PC-3 (cell line): ENCODE measurements around the gene USF2. TPM values are rescaled to one million over a fixed set of nuclear protein-coding genes. Genes with fewer than 3 reads are reported as not detected.

ENCODE experiments used
- ATAC-seq: fragments of 200-7000 bp; cut with Tn5 transposase; 2 replicates; pipeline ENCODE4 v1.9.1; 2020; ENCODE audit warnings: mild to moderate bottlenecking, moderate library complexity
- BruUV-seq: library from RNA; stranded (reverse); fragments of 400-500 nt; replicated peaks from 2 replicates; lab custom pipeline; 2021; lab: Mats Ljungman, UMichigan
- CTCF ChIA-PET: fragments of 300-600 bp; sonication (Branson Sonifier 250); formaldehyde crosslinking; loops from one replicate; lab custom pipeline; 2022; ENCODE audit warnings: antibody characterized with exemption; lab: Charles Lee
- POLR2A ChIA-PET: fragments of 300-600 bp; sonication (Branson Sonifier 250); formaldehyde crosslinking; loops from one replicate; lab custom pipeline; 2022; ENCODE audit warnings: antibody characterized with exemption; ENCODE audit not compliant: unreplicated experiment; lab: Charles Lee
- DNase-seq: peaks from one replicate; pipeline ENCODE4 v3.0.0-alpha.2; 2015
- H2AFZ ChIP-seq: fragments of 300-600 bp; sonication (generic); 2 replicates; pipeline ENCODE4 v1.6.0; 2016; ENCODE audit warnings: antibody characterized with exemption, low read length
- H3F3A ChIP-seq: fragments of 300-600 bp; sonication (generic); one replicate; pipeline ENCODE4 v1.6.0; 2017; ENCODE audit warnings: antibody characterized with exemption, low read length, control low read depth, mild to moderate bottlenecking; ENCODE audit not compliant: unreplicated experiment
- H3K27ac ChIP-seq: fragments of 300-600 bp; sonication (generic); 2 replicates; pipeline ENCODE4 v1.5.1; 2016; ENCODE audit warnings: mild to moderate bottlenecking, low read length
- H3K27me3 ChIP-seq: fragments of 300-600 bp; sonication (generic); 2 replicates; pipeline ENCODE4 v1.6.1; 2016; ENCODE audit warnings: low read length, mixed read lengths
- H3K36me3 ChIP-seq: fragments of 300-600 bp; sonication (generic); 2 replicates; pipeline ENCODE4 v1.6.1; 2016; ENCODE audit warnings: low read depth, mixed run types, low read length, mixed read lengths
- H3K4me1 ChIP-seq: fragments of 300-600 bp; sonication (generic); 2 replicates; pipeline ENCODE4 v1.5.1; 2016; ENCODE audit warnings: low read length; ENCODE audit not compliant: insufficient read depth
- H3K4me2 ChIP-seq: fragments of 300-600 bp; sonication (generic); 2 replicates; pipeline ENCODE4 v1.6.0; 2016; ENCODE audit warnings: low read length
- H3K4me3 ChIP-seq: fragments of 300-600 bp; sonication (generic); 2 replicates; pipeline ENCODE4 v1.5.1; 2016; ENCODE audit warnings: mild to moderate bottlenecking, low read length, mixed read lengths
- H3K79me2 ChIP-seq: fragments of 300-600 bp; sonication (generic); 2 replicates; pipeline ENCODE4 v1.6.1; 2017; ENCODE audit warnings: low read length, mixed read lengths
- H3K9ac ChIP-seq: fragments of 300-600 bp; sonication (generic); 2 replicates; pipeline ENCODE4 v1.6.0; 2016; ENCODE audit warnings: mild to moderate bottlenecking, low read length
- H3K9me2 ChIP-seq: fragments of 300-600 bp; sonication (generic); replicated peaks from 2 replicates; pipeline ENCODE4 v1.6.1; 2016; ENCODE audit warnings: mixed run types, low read length, mixed read lengths
- H3K9me3 ChIP-seq: fragments of 300-600 bp; sonication (generic); 2 replicates; pipeline ENCODE4 v1.6.1; 2016; ENCODE audit warnings: low read length, mixed read lengths
- H4K20me1 ChIP-seq: fragments of 300-600 bp; sonication (generic); 2 replicates; pipeline ENCODE4 v1.6.1; 2016; ENCODE audit warnings: low read length, mixed read lengths
- EZH2 ChIP-seq: fragments of 300-600 bp; sonication (generic); IDR thresholded peaks from one replicate; pipeline ENCODE4 v1.6.1; 2017; ENCODE audit warnings: antibody characterized with exemption, mild to moderate bottlenecking, low read length; ENCODE audit not compliant: unreplicated experiment
- EZH2phosphoT487 ChIP-seq: fragments of 300-600 bp; sonication (generic); IDR thresholded peaks from 2 replicates; pipeline ENCODE4 v1.6.1; 2018; ENCODE audit warnings: mild to moderate bottlenecking, antibody characterized with exemption, low read length, borderline replicate concordance
- intact Hi-C: fragments of 100-400 bp; cut with micrococcal nuclease; formaldehyde crosslinking; loops from 2 replicates; pipeline ENCODE4 v1.9.0; 2023
- total RNA-seq: library from RNA; depleted of rRNA; stranded (reverse); fragments of >200 nt; gene quantifications from 2 replicates; pipeline ENCODE4 v1.2.3, GENCODE V29; 2014
- TF ChIP-seq, protein P1 (sequence below): fragments of 300-600 bp; sonication (generic); conservative IDR thresholded peaks from 2 replicates; pipeline ENCODE4 v1.5.1; 2017; ENCODE audit warnings: antibody characterized with exemption, low read depth, mild to moderate bottlenecking, low read length

Gene USF2
- total RNA-seq, 1 experiment from 2014 or later, result 102 TPM

- H3K27ac ChIP-seq, result no peak overlapping the region
- H4K20me1 ChIP-seq, result no peaks in the 10 kb centered on the region
- H3K79me2 ChIP-seq, result peaks cover 17% of the 10 kb centered on the region; the same call in 1 of the 2 replicates
- H2AFZ ChIP-seq, result no peak overlapping the region
- H3K36me3 ChIP-seq, result no peaks in the 10 kb centered on the region; the same call in 1 of the 2 replicates
- H3K9me2 ChIP-seq, result no peaks in the 10 kb centered on the region
- ChIA-PET CTCF (no interaction called here), POLR2A (no interaction called here)
- H3K4me1 ChIP-seq, result peaks cover 19% of the 10 kb centered on the region
- ATAC-seq, result no peak
- H3K4me2 ChIP-seq, result peak overlapping the region; percentile 82
- TSS peak; percentile 30 for BruUV-seq
- intact Hi-C loops, result no loop called here
- H3K9ac ChIP-seq, result no peak overlapping the region
- H3F3A ChIP-seq, result no peaks in the 10 kb centered on the region
- no peak for DNase-seq
- H3K27me3 ChIP-seq, result no peaks in the 10 kb centered on the region
- H3K9me3 ChIP-seq, result no peaks in the 10 kb centered on the region
- peak overlapping the region; percentile 66 for H3K4me3 ChIP-seq
- no peak for TF ChIP-seq EZH2
- no peak for TF ChIP-seq EZH2phosphoT487
- TF ChIP-seq, protein P1, sequence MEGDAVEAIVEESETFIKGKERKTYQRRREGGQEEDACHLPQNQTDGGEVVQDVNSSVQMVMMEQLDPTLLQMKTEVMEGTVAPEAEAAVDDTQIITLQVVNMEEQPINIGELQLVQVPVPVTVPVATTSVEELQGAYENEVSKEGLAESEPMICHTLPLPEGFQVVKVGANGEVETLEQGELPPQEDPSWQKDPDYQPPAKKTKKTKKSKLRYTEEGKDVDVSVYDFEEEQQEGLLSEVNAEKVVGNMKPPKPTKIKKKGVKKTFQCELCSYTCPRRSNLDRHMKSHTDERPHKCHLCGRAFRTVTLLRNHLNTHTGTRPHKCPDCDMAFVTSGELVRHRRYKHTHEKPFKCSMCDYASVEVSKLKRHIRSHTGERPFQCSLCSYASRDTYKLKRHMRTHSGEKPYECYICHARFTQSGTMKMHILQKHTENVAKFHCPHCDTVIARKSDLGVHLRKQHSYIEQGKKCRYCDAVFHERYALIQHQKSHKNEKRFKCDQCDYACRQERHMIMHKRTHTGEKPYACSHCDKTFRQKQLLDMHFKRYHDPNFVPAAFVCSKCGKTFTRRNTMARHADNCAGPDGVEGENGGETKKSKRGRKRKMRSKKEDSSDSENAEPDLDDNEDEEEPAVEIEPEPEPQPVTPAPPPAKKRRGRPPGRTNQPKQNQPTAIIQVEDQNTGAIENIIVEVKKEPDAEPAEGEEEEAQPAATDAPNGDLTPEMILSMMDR, result no peak
Observed at GRCh38 chr19:35270381-35270811, 1.6 kb downstream of the USF2 start.

DNA sequence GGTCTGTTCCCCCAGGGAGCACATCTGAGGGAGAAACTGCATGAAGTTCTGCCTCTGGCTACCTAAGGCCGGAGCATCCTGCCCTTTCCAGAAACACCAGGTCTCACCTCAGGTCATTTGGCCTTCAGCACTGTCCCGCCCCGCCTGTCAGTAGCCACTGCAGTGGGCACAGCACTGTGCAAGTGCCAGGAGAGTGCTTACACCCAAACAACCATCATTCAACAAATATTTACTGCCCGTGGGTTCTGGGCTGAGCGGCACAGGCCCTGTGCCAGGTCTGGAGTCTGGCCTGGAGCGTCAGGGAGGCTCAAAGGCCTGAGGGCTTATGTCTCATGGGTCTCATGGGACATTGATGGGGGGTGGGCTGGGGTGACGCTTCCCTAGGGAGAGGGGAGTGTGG, 2.8 kb downstream of the USF2 start:
- Histone ChIP-seq H3K4me3 (no peak overlapping the region), H3K4me2 (no peak overlapping the region), H3K36me3 (no peaks in the 10 kb centered on the region; the same call in 1 of the 2 replicates), H3K4me1 (peaks cover 13% of the 10 kb centered on the region), H4K20me1 (no peaks in the 10 kb centered on the region), H3K27ac (no peak overlapping the region), H3K9me2 (no peaks in the 10 kb centered on the region), H3K79me2 (peaks cover 17% of the 10 kb centered on the region; the same call in 1 of the 2 replicates), H3K9me3 (no peaks in the 10 kb centered on the region), H3K9ac (no peak overlapping the region), H3F3A (no peaks in the 10 kb centered on the region), H2AFZ (no peak overlapping the region), H3K27me3 (no peaks in the 10 kb centered on the region)
- DNase-seq, result no peak
- intact Hi-C loops, result no loop called here
- CTCF ChIA-PET, result no interaction called here
- no TSS peak for BruUV-seq
- POLR2A ChIA-PET, result no interaction called here
- TF ChIP-seq EZH2 (no peak), EZH2phosphoT487 (no peak)
- TF ChIP-seq, protein P1, result no peak
- ATAC-seq, result no peak

DNA sequence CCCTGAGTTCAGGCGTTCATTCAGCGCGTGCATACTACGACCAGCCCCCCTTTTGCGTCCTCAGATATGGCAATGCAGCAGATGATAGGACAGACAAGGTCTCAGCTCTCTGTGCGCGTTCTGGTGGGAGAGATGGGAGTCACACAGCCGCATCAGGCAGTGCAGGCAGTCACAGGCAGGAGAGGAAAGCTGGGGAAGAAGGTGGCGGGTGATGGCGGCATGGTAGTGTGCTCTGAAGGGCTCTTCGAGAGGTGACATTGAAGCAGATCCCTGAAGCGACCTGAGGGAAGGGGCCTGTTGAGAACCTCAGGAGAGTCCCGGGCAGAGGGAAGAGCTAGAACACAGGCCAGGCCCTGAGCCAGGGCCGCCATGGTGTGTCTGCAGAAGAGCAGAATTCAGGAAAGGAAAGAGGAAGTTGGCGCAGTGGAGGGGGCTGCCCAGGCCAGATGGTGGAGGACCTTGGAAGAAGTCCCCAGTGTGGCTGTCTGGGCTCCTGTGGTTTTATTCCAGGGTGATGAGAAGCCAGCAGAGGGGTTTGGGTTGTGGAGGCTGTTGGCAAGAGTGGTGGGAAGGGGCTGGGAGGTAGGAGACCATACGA, 3.5 kb downstream of the USF2 start:
- no peak overlapping the region for H3K27ac ChIP-seq
- no peak for DNase-seq
- intact Hi-C loops, result no loop called here
- H4K20me1 ChIP-seq, result no peaks in the 10 kb centered on the region
- H3F3A ChIP-seq, result no peaks in the 10 kb centered on the region
- no peak overlapping the region for H3K4me3 ChIP-seq
- H3K9me3 ChIP-seq, result no peaks in the 10 kb centered on the region
- peaks cover 8% of the 10 kb centered on the region for H3K4me1 ChIP-seq
- ATAC-seq, result no peak
- H2AFZ ChIP-seq, result no peak overlapping the region
- H3K36me3 ChIP-seq, result no peaks in the 10 kb centered on the region; the same call in 1 of the 2 replicates
- no peak overlapping the region for H3K9ac ChIP-seq
- ChIA-PET CTCF (no interaction called here), POLR2A (no interaction called here)
- H3K79me2 ChIP-seq, result peaks cover 13% of the 10 kb centered on the region; the same call in 1 of the 2 replicates
- no peaks in the 10 kb centered on the region for H3K9me2 ChIP-seq
- TF ChIP-seq, protein P1, result no peak
- TF ChIP-seq EZH2 (no peak), EZH2phosphoT487 (no peak)
- no TSS peak for BruUV-seq
- H3K4me2 ChIP-seq, result no peak overlapping the region
- no peaks in the 10 kb centered on the region for H3K27me3 ChIP-seq
